MM.1S (cell line): ENCODE data around the gene C19orf38.
"Not testable (repeated sequence)": the region's sequence is repeated elsewhere in the genome, so short reads cannot be mapped to it uniquely, and the experiment has no call there.

Source experiments
- CTCF ChIP-seq: fragments of 300-600 bp; sonication (generic); IDR thresholded peaks from 2 replicates; pipeline ENCODE4 v1.5.1; 2016; ENCODE audit warnings: antibody characterized with exemption, low read length, mixed read lengths
- EZH2phosphoT487 ChIP-seq: fragments of 300-600 bp; sonication (generic); IDR thresholded peaks from 2 replicates; pipeline ENCODE4 v1.6.1; 2018; ENCODE audit warnings: antibody characterized with exemption, low read length

- TF ChIP-seq CTCF, EZH2phosphoT487: not testable (repeated sequence)
Observed at GRCh38 chr19:10856899-10857298, 8.7 kb downstream of the C19orf38 start.
